SK-N-SH (cell line): Measurements from ENCODE around the gene SLC9A8. TPM values are rescaled to one million over a fixed set of nuclear protein-coding genes. Genes with fewer than 3 reads are reported as not detected.

Experiments used
- CTCF ChIA-PET: fragments of 300-600, 350-600 bp; formaldehyde crosslinking; extraction: SDS; loops from one replicate; lab custom pipeline; 2021; lab: Yijun Ruan, JAX
- POLR2A ChIA-PET: fragments of 350-600 bp; sonication (Branson Sonifier 250); formaldehyde crosslinking; extraction: SDS; loops from one replicate; lab custom pipeline; 2020; ENCODE audit warnings: antibody characterized with exemption, inconsistent platforms; lab: Yijun Ruan, JAX
- DNase-seq: peaks from one replicate; pipeline ENCODE4 v3.0.0; 2012
- H2AFZ ChIP-seq: fragments of 200-600 bp; sonication (generic); 2 replicates; pipeline ENCODE4 v1.8.1; 2016; ENCODE audit warnings: antibody characterized with exemption, mild to moderate bottlenecking, low read depth
- H3F3A ChIP-seq: fragments of 200-600 bp; sonication (generic); replicated peaks from 2 replicates; pipeline ENCODE3; 2016; ENCODE audit warnings: antibody characterized with exemption, mild to moderate bottlenecking; ENCODE audit not compliant: insufficient read depth
- H3K27ac ChIP-seq, 2 experiments: fragments of 200-500 bp in 1 of 2; fragments of 200-600 bp in 1 of 2; sonication (Bioruptor generic) in 1 of 2; sonication (generic), shearing (Covaris generic) in 1 of 2; 2 replicates each; pipeline versions ENCODE4 v1.5.1 to v1.6.1; 2014 to 2016; ENCODE audit warnings: low read depth in 2 of 2, inconsistent platforms in 1 of 2, low read length in 1 of 2, mild to moderate bottlenecking in 1 of 2, mixed read lengths in 1 of 2
- H3K27me3 ChIP-seq: fragments of 200-600 bp; sonication (generic), shearing (Covaris generic); 2 replicates; pipeline ENCODE4 v1.6.1; 2016; ENCODE audit warnings: mixed run types; ENCODE audit not compliant: insufficient read depth
- H3K36me3 ChIP-seq, 2 experiments: fragments of 200-500 bp in 1 of 2; fragments of 200-600 bp in 1 of 2; sonication (Bioruptor generic) in 1 of 2; sonication (generic) in 1 of 2; replicated peaks in 1 of 2; 2 replicates each; pipeline versions ENCODE3 to v1.5.1; 2014 to 2016; ENCODE audit warnings: low read length in 1 of 2, mild to moderate bottlenecking in 1 of 2; ENCODE audit not compliant: insufficient read depth in 2 of 2, control insufficient read depth in 1 of 2
- H3K4me1 ChIP-seq, 2 experiments: fragments of 200-500 bp in 1 of 2; fragments of 200-600 bp in 1 of 2; sonication (Bioruptor generic) in 1 of 2; sonication (generic), shearing (Covaris generic) in 1 of 2; 2 replicates each; pipeline versions ENCODE4 v1.5.1 to v1.6.1; 2014 to 2016; ENCODE audit warnings: low read depth in 1 of 2, low read length in 1 of 2, mixed run types in 1 of 2; ENCODE audit not compliant: insufficient read depth in 2 of 2, control insufficient read depth in 1 of 2
- H3K4me2 ChIP-seq: fragments of 200-600 bp; sonication (generic), shearing (Covaris generic); 2 replicates; pipeline ENCODE4 v1.6.1; 2017; ENCODE audit warnings: mixed run types
- H3K4me3 ChIP-seq, 2 experiments: fragments of 200-500 bp in 1 of 2; fragments of 200-600 bp in 1 of 2; sonication (Bioruptor generic) in 1 of 2; sonication (generic), shearing (Covaris generic) in 1 of 2; 2 replicates each; pipeline versions ENCODE4 v1.5.1 to v1.8.1; 2014 to 2016; ENCODE audit warnings: low read depth in 2 of 2, inconsistent platforms in 1 of 2, low read length in 1 of 2, mild to moderate bottlenecking in 1 of 2, mixed read lengths in 1 of 2, moderate library complexity in 1 of 2
- H3K79me2 ChIP-seq: fragments of 200-600 bp; sonication (generic); 2 replicates; pipeline ENCODE4 v1.8.1; 2017; ENCODE audit warnings: mild to moderate bottlenecking; ENCODE audit not compliant: insufficient read depth
- H3K9ac ChIP-seq: fragments of 200-600 bp; sonication (generic); 2 replicates; pipeline ENCODE4 v1.6.1; 2017; ENCODE audit warnings: mixed run types
- H3K9me2 ChIP-seq: fragments of 200-600 bp; sonication (generic); 2 replicates; pipeline ENCODE4 v1.6.1; 2017; ENCODE audit warnings: mixed run types
- H3K9me3 ChIP-seq: fragments of 200-600 bp; sonication (generic); 2 replicates; pipeline ENCODE4 v1.6.1; 2017; ENCODE audit warnings: mixed run types, mild to moderate bottlenecking, moderate library complexity
- H4K20me1 ChIP-seq: fragments of 200-600 bp; sonication (generic); 2 replicates; pipeline ENCODE4 v1.6.1; 2017; ENCODE audit warnings: mild to moderate bottlenecking, mixed run types; ENCODE audit not compliant: insufficient read depth
- CHD2 ChIP-seq: fragments of 150-350 bp; IDR thresholded peaks from 2 replicates; pipeline ENCODE4 v1.6.1; 2018; ENCODE audit warnings: low read length; ENCODE audit not compliant: partially characterized antibody
- EP300 ChIP-seq, 2 experiments: IDR thresholded peaks; 2 replicates each; pipeline versions ENCODE4 v1.4.0 to v1.6.1; 2012; ENCODE audit warnings: borderline replicate concordance in 1 of 2, low read depth in 1 of 2, low read length in 1 of 2
- EZH2phosphoT487 ChIP-seq: fragments of 200-600 bp; sonication (generic); IDR thresholded peaks from 2 replicates; pipeline ENCODE4 v1.6.1; 2017; ENCODE audit warnings: low read depth, mixed run types, mild to moderate bottlenecking, antibody characterized with exemption, moderate library complexity, borderline replicate concordance
- FOXJ3 ChIP-seq: sonication (generic); formaldehyde crosslinking; IDR thresholded peaks from 2 replicates; pipeline ENCODE4 v1.5.1; 2020; ENCODE audit warnings: mild to moderate bottlenecking, missing genetic modification reagents
- FOXM1 ChIP-seq: IDR thresholded peaks from 2 replicates; pipeline ENCODE4 v1.4.0; 2012; ENCODE audit warnings: low read depth, mild to moderate bottlenecking
- GABPA ChIP-seq: IDR thresholded peaks from 2 replicates; pipeline ENCODE4 v1.4.0; 2012; ENCODE audit warnings: low read depth, mild to moderate bottlenecking
- GATA2 ChIP-seq: sonication (generic); formaldehyde crosslinking; IDR thresholded peaks from 2 replicates; pipeline ENCODE4 v1.5.0; 2020; ENCODE audit warnings: mild to moderate bottlenecking, missing genetic modification reagents
- IRF3 ChIP-seq: fragments of 150-350 bp; IDR thresholded peaks from 2 replicates; pipeline ENCODE4 v1.6.1; 2016; ENCODE audit warnings: mild to moderate bottlenecking, low read depth, low read length
- MAX ChIP-seq: IDR thresholded peaks from 2 replicates; pipeline ENCODE4 v1.4.0; 2012; ENCODE audit warnings: low read depth
- MXI1 ChIP-seq: IDR thresholded peaks from 2 replicates; pipeline ENCODE4 v1.6.1; 2012; ENCODE audit warnings: mild to moderate bottlenecking, low read depth, low read length, improper control_type of control experiment
- POLR2AphosphoS5 ChIP-seq: IDR thresholded peaks from 2 replicates; pipeline ENCODE4 v1.6.1; 2012; ENCODE audit warnings: low read depth, low read length
- RAD21 ChIP-seq: IDR thresholded peaks from 2 replicates; pipeline ENCODE4 v1.6.1; 2012; ENCODE audit warnings: mild to moderate bottlenecking, low read length
- REST ChIP-seq: IDR thresholded peaks from 2 replicates; pipeline ENCODE4 v1.6.1; 2012; ENCODE audit warnings: mild to moderate bottlenecking, low read depth, low read length, moderate library complexity
- SMC3 ChIP-seq: IDR thresholded peaks from 2 replicates; pipeline ENCODE4 v1.6.1; 2012; ENCODE audit warnings: low read depth, low read length, improper control_type of control experiment
- TAF1 ChIP-seq: IDR thresholded peaks from 2 replicates; pipeline ENCODE4 v1.6.1; 2012; ENCODE audit warnings: low read depth, mild to moderate bottlenecking, low read length, moderate library complexity, borderline replicate concordance
- USF1 ChIP-seq: IDR thresholded peaks from 2 replicates; pipeline ENCODE4 v1.4.0; 2012; ENCODE audit warnings: low read depth, borderline replicate concordance
- USF2 ChIP-seq: fragments of 150-350 bp; IDR thresholded peaks from 2 replicates; pipeline ENCODE4 v1.6.1; 2017; ENCODE audit warnings: antibody characterized with exemption, low read length, low read depth, borderline replicate concordance
- ZBTB33 ChIP-seq: IDR thresholded peaks from 2 replicates; pipeline ENCODE4 v1.4.0; 2012; ENCODE audit warnings: low read depth, borderline replicate concordance
- WGBS: methylation state at CpG from one replicate; pipeline ENCODE4 v1.1.6; 2017; ENCODE audit warnings: low lambda C conversion rate; 5-methylcytosine and 5-hydroxymethylcytosine counted together
- polyA plus RNA-seq, 3 experiments: library from polyadenylated mRNA; depleted of rRNA; stranded (reverse); fragments of >200 nt; gene quantifications; 2 replicates each; pipeline ENCODE4 v1.2.3, GENCODE V29; 2012

Gene SLC9A8
- polyA plus RNA-seq, 1 of the 3 experiments (the other 2 are of a cell fraction) = 3.4 TPM

- H3K4me3 ChIP-seq = no peak overlapping the region
- no peak for DNase-seq
- H3K4me1 ChIP-seq = no peaks in the 10 kb centered on the region
- no peaks in the 10 kb centered on the region for H3K79me2 ChIP-seq
- H3K27me3 ChIP-seq = no peaks in the 10 kb centered on the region
- H2AFZ ChIP-seq = no peak overlapping the region
- TF ChIP-seq SMC3 (no peak), RAD21 (no peak), USF1 (no peak), MAX (no peak), IRF3 (no peak)
- no peak overlapping the region for H3K9ac ChIP-seq
- no peaks in the 10 kb centered on the region for H3K36me3 ChIP-seq
- no peaks in the 10 kb centered on the region for H4K20me1 ChIP-seq
- no peak overlapping the region for H3K4me2 ChIP-seq
- 65% methylated on average over 9 of the region's 9 CpGs for WGBS
- ChIA-PET POLR2A (no interaction called here), CTCF (interaction anchor here (1.7 kb wide), 1 partner anchor 180 kb away, joined by 4 read pairs; no protein-coding TSS in a partner anchor)
- no peaks in the 10 kb centered on the region for H3K9me2 ChIP-seq
- H3K9me3 ChIP-seq = no peaks in the 10 kb centered on the region
- H3K27ac ChIP-seq = no peak overlapping the region
- H3F3A ChIP-seq = no peaks in the 10 kb centered on the region
Observed at GRCh38 chr20:49790077-49790798, 22.4 kb upstream of the SLC9A8 start.

- H3K9me2 ChIP-seq = no peaks in the 10 kb centered on the region
- no peak overlapping the region for H3K4me3 ChIP-seq
- H3K4me2 ChIP-seq = no peak overlapping the region
- DNase-seq = no peak
- H3K4me1 ChIP-seq = no peaks in the 10 kb centered on the region
- H3K9ac ChIP-seq = no peak overlapping the region
- H3K79me2 ChIP-seq = no peaks in the 10 kb centered on the region
- no peaks in the 10 kb centered on the region for H4K20me1 ChIP-seq
- no peaks in the 10 kb centered on the region for H3K36me3 ChIP-seq
- H3F3A ChIP-seq = no peaks in the 10 kb centered on the region
- H2AFZ ChIP-seq = no peak overlapping the region
- H3K9me3 ChIP-seq = no peaks in the 10 kb centered on the region
- H3K27ac ChIP-seq = no peak overlapping the region
- ChIA-PET POLR2A (no interaction called here), CTCF (no interaction called here)
- 54% methylated on average over 2 of the region's 2 CpGs for WGBS
- no peaks in the 10 kb centered on the region for H3K27me3 ChIP-seq
- no peak for TF ChIP-seq REST
- no peak for TF ChIP-seq EP300 (IDR thresholded peaks at IDR 0.05; ENCODE audit: borderline replicate concordance in 1 of 2, low read depth in 1 of 2, low read length in 1 of 2)
- TF ChIP-seq USF2 = no peak
- TF ChIP-seq POLR2AphosphoS5 = no peak
- TF ChIP-seq EZH2phosphoT487 = no peak
- TF ChIP-seq GABPA = no peak
- no peak for TF ChIP-seq GATA2 (CRISPR knock-in tag)
- no peak for TF ChIP-seq FOXM1
- TF ChIP-seq ZBTB33 = no peak
- TF ChIP-seq CHD2 = no peak
- TF ChIP-seq RAD21 = no peak
- no peak for TF ChIP-seq MXI1
- TF ChIP-seq FOXJ3 (CRISPR knock-in tag) = no peak
- TF ChIP-seq TAF1 = no peak
Observed at GRCh38 chr20:49791165-49791564, 21.5 kb upstream of the SLC9A8 start.
